ENCODE results near the gene BANF2. TPM values are rescaled to one million over a fixed set of nuclear protein-coding genes. Genes with fewer than 3 reads are reported as not detected.
A peak's percentile ranks its signal among the peaks of the same experiment; 100 is the strongest.

The BANF2 gene
- total RNA-seq, 1 donor from 2014 or later, result not detected

DNA sequence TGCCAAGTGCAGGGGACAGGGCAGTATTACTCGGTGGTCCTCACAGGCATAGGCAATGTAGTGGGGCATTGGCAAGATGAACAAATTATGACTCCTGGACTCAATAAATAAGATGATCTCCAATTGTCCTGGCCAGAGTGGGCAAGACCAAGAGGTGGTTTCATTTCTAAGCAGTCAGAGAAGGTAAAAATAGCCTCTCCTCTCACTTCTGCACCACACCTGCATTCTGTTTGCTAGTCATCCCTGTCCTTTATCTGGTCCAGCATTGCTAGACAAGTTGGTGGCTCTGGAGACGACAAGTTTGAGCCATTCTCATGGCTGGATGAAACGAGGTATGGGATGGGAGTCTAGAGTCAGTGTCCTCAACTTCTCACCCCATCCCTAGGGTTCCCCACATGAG lies 83.0 kb downstream of the BANF2 start:
- ATAC-seq, result no peak
- TF ChIP-seq, protein P1, sequence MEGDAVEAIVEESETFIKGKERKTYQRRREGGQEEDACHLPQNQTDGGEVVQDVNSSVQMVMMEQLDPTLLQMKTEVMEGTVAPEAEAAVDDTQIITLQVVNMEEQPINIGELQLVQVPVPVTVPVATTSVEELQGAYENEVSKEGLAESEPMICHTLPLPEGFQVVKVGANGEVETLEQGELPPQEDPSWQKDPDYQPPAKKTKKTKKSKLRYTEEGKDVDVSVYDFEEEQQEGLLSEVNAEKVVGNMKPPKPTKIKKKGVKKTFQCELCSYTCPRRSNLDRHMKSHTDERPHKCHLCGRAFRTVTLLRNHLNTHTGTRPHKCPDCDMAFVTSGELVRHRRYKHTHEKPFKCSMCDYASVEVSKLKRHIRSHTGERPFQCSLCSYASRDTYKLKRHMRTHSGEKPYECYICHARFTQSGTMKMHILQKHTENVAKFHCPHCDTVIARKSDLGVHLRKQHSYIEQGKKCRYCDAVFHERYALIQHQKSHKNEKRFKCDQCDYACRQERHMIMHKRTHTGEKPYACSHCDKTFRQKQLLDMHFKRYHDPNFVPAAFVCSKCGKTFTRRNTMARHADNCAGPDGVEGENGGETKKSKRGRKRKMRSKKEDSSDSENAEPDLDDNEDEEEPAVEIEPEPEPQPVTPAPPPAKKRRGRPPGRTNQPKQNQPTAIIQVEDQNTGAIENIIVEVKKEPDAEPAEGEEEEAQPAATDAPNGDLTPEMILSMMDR (IDR thresholded peaks at IDR 0.05), result no peak
- intact Hi-C loops (cut with DNase I), result no loop called here

DNA sequence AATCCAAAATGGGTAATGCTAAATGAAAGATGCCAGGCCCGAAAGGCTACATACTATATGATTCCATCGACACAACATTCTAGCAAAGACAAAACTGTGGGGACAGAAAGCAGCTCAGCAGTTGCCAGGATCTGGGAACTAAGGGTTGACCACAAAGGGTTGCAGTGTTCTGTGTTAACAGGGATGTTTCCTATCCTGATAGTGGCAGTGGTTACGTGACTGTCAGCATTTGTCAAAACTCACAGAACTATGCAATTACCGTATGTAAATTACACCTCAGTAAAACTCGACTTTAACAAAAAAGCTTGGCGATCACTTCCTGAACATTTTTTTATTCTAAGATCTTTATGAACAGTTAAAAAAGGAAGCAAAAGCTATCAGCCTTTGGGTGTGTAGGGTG lies 83.9 kb downstream of the BANF2 start:
- DNase-seq (no peak), ATAC-seq (no peak)
- no peaks in the 10 kb centered on the region for H3K4me1 ChIP-seq
- TF ChIP-seq, protein P1 (IDR thresholded peaks at IDR 0.05), result no peak
- H3K4me3 ChIP-seq, result no peak overlapping the region
- intact Hi-C loops (cut with DNase I), result no loop called here
- H3K9me3 ChIP-seq, result no peaks in the 10 kb centered on the region
- no peaks in the 10 kb centered on the region for H3K36me3 ChIP-seq
- no peaks in the 10 kb centered on the region for H3K27me3 ChIP-seq
- no peak overlapping the region for H3K27ac ChIP-seq

More for the DNA sequence above, 83.0 kb downstream of the BANF2 start:
- no peak for DNase-seq
- no peak overlapping the region for H3K27ac ChIP-seq
- H3K9me3 ChIP-seq, result no peaks in the 10 kb centered on the region
- no peaks in the 10 kb centered on the region for H3K27me3 ChIP-seq
- no peaks in the 10 kb centered on the region for H3K4me1 ChIP-seq
- no peak overlapping the region for H3K4me3 ChIP-seq
- no peaks in the 10 kb centered on the region for H3K36me3 ChIP-seq

DNA sequence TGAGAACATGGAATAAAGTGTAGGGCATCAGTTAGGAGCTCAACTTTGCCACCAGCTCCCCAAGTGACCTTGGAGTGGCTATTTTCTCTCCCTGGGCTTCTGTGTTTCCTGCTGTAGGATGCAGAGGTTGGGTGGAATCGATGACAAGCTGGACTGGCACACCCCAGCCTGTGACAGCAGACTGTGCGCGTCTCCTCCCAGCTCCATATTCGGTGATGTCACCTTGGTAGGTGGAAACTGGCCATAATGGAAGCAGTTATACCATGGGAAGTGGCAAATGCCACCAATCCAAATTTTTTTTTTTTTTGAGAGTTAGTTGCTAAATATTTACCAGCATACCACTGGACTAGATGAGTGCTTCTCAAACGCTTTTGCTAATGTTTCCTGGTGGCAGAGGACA lies 85.2 kb downstream of the BANF2 start:
- Histone ChIP-seq H3K4me1 (no peaks in the 10 kb centered on the region), H3K4me3 (no peak overlapping the region), H3K27ac (peak overlapping the region; percentile 36), H3K9me3 (no peaks in the 10 kb centered on the region), H3K27me3 (no peaks in the 10 kb centered on the region), H3K36me3 (no peaks in the 10 kb centered on the region)
- no peak for DNase-seq
- intact Hi-C loops (cut with DNase I), result no loop called here
- TF ChIP-seq, protein P1 (IDR thresholded peaks at IDR 0.05), result no peak
- peak; percentile 77 for ATAC-seq

Other genes with a start within 250 kb of the BANF2 start
- gene BFSP1, start 168.6 kb upstream of the BANF2 start, total RNA-seq, result 2.7 TPM
- gene DSTN, start 129.9 kb upstream of the BANF2 start, total RNA-seq, result 463 TPM
- gene RRBP1, start 17.7 kb upstream of the BANF2 start, total RNA-seq, result 166 TPM

All from upper lobe of right lung (tissue), 1 donor.